HG03097 (cell line): Measurements from ENCODE around the gene RGSL1.

Experiments
- ATAC-seq: cut with Tn5 transposase; IDR thresholded peaks from one replicate; pipeline ENCODE4 v1.9.1; 2021; ENCODE audit not compliant: unreplicated experiment, low FRiP score

RGSL1 gene

DNA sequence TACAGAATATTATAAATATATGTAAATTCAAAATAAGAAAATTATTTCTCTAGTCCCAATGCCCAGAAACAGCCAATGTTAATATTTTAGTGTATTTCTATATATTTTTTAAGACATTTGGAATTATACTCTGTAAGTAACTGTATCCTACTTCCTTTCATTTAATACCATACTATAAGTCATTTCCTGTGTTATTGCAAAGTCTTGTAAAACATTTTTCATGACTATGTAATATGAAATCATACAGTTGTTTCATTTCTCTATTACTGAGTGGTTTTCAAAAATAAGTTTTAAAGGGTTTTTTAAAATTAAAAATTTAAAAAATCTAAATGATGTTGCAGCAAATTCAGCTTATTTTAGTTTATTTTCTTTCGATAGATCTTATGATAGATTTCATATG is 137.1 kb downstream of the RGSL1 start:
- ATAC-seq: no peak

- peak; percentile 13 for ATAC-seq
Measured at GRCh38 chr1:182587666-182588499, 137.9 kb downstream of the RGSL1 start.

DNA sequence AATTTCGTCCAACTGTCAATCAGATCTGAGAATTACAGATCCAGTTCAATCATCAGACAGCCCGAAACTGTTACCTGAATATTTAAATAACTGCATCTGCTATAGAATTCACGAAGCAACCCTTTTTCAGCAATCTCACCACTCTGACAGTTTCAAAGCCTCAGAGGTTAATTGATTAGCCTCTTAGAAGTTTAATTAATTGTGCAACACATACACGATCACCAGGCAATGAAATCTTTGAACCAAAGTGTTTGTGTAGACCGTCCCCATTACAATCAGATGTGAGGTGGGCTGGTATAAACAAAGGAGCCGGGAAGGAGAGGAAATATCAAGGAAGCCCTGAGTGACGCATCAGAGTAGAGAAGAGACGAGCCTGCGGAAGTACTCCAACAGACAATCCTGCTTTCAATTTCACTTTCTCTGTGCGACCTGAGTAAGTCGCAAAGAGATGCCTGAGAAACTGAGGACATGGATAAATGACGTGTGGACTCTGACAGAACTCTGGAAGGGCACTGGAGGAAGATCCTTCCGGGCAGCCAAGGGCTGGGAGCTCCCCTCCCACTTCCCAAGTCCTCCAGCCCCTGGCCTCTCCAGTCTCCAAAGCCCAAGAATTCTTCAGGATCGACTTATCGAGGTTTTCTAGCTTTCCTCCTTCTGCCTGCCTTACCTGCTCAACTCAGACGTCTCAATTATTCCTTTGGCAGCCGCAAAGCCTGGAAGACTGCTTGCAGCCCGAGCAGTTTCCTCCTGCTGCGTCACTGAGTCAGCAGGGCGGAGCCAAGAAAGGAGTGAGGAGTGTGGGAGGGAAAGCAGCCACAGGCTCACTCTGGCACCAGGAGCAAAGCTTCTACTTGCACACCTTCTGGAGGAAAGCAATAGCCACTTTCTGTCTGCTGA is 138.8 kb downstream of the RGSL1 start, which contains the start of gene RNASEL:
RNASEL (minus strand) TSS at position 757 of the 897 bp plus-strand sequence. CDS start 2,450 bp downstream, outside the sequence.
- peak; percentile 61 for ATAC-seq

GRCh38 chr1:182589520-182589919 is 139.6 kb downstream of the RGSL1 start:
- ATAC-seq: no peak

- no peak for ATAC-seq
Measured at GRCh38 chr1:182589931-182590330, 140.0 kb downstream of the RGSL1 start.

- ATAC-seq: no peak
Measured at GRCh38 chr1:182595641-182596240, 145.8 kb downstream of the RGSL1 start.

- ATAC-seq: no peak
Measured at GRCh38 chr1:182596934-182597333, 147.0 kb downstream of the RGSL1 start.

GRCh38 chr1:182598296-182598695 is 148.3 kb downstream of the RGSL1 start:
- ATAC-seq: no peak

DNA sequence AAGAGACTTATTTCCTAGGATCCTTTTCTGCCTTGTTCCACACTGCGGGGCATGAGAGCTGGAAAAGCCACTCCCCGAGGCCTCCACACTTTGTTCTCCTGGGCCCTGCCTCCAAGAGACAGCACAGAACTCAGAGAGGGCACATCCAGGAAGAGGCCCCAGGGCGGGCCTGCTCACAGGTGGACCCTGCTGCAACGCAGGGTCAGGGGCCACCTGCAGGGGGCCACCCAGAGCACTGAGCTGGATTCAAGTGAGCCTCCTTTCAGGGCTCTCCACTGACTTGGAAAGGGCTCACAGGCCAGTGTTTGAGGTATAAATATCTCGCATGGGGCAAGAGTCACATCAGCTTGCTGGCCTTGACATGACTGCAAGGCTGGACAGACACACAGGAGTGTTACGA is 149.4 kb downstream of the RGSL1 start:
- ATAC-seq: no peak

DNA sequence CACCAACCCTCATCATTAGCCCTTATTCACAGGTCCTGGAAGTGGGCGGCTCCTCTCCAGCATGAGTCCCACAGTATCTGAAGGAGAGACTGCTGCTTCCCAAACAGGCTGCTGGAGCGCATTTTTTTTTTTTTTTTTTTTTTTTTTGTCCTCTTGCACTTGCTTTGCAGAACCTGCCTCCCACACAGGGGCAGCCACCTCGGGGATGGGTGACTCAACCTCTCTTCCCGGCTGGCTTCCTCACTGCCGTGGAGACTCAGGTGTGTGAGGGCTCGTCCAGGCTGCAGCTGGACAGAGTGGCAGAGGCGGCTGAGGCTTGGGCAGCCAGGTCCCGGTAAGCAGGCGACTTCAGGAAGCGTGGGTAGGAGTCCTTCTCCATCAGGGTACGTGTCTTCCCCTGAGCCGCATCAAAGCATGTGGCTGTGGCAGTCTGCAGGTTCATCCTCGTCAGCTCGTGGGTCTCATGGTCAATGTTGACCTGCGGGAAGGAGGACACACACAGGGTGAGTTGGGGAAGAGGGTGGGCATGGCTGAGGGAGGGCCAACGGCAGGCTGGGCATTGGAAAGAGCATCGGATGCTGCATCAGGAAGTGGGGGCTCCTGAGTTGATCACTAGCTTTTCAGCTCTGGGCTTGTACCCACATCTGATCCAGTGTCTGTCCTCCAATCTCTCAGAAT is 150.2 kb downstream of the RGSL1 start:
- no peak for ATAC-seq

DNA sequence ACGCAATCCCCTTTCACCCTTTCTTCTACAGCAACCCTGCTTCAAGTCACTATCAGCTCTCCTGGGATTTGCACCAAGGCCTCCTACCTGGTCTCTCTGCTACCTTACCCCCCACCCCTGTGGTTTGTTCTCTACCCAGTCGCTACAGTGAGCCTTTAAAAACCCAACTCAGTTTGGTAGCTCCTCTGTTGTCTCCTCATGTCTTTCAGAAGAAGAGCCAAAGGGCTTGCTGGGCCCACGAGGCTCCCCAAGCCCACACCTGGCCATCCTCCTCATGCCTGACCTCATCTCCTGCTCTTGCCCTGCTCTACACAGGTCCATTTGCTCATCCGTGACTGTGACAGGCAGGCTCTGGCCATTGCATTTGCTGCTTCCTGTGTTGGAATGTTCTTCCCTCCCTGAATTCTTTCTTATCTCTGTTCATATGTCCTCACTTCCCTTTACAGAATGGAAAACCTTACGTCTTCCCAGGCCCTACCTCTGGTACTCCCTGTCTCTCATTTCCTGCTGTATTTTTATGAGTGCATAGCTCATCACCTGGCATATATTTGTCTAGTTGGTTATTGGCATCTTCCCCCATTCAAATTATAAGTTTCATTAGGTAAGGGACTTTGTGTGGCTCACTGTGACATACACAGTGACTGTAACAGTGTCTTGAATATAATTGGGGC is 150.9 kb downstream of the RGSL1 start:
- no peak for ATAC-seq

GRCh38 chr1:182601416-182601786 is 151.5 kb downstream of the RGSL1 start:
- ATAC-seq: no peak

DNA sequence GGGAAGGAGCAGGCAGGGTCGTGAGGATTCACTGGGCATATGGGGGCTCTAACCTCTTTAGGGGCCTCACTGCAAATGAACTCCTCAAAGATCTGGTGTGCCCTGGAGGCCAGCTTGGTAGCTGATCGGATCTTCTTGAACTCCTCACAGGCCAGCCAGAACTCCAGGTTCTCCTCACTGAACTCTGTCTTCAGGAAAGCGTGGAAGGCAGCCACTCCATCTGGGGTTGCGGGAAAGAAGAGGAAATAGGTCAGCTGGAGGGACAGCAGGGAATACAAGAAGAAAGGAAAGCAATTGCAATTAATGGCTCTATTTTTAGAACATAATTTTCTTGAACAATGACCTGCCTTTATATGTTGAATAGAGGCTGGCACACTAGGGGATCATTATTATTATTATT is 152.0 kb downstream of the RGSL1 start:
- ATAC-seq: no peak

GRCh38 chr1:182602935-182603645 is 153.1 kb downstream of the RGSL1 start:
- ATAC-seq: no peak

DNA sequence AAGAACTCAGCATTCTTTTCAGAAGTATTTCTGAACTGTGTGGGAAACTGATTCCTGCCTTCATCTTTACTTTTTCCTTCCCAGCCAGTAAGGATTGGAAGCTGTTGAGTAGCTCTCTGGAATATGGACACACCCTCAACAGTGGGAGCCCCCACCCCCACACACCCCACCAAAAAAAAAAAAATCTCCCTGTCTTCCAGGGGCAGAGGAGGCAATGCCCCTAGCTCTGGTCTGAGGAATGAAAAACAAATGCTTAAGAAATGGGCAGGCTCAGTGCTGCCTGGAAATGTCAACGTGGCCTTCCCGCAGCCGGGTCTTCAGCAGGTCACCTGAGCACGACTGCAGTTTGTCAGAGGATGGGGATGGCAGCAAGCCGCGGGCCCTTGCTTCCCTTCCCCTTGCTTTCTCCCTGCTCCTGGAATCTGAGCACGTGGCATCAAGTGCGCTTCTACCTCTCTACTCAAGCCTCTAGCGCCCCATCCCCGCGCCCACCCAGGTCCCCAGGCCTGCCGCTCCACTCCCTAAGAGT is 153.8 kb downstream of the RGSL1 start:
- no peak for ATAC-seq

DNA sequence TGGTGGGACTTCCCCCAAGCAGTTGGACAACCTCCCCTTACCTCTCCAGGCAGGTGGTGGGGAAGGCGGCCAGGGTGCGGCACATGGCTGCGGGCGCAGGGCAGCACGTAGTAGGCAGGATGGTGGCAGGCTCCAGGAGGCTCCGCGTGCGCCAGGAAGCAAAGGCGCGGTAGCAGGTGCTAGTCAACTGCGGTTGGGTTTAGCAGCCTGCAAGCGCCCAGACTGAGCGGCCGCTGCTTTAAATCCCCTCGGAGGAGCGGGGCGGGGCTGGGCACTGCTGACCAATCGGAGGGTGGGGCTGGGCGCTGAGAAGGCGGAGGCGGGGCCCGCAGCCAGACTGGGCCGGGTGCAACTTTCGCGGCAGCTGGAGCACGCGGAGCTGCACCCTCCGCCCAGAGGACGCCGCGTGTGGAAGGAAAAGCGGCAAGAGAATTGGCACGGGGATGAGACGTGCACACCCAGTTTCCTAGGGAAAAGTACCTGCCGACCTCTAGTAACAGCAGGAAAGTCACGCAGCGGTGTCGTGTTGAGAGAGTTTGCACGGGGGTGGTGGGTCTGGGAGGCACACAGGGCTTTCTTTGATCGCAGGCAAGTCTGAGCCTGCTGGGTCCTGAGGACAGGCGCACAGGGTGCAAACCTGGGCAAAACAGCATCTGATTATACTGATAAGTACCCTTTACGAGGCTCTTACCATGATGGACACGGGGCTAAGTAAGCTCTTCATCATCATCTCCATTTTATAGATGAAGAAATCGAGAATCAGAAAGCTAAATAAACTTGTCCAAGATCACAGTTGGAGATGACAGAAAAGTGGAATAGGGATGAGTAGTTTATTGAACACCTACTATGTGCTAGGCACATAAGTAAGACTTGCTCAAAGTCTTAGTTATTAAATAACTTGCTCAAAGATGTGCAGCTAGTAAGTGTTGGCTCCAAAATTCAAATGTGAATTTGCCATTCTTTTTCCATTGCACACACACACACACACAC is 154.5 kb downstream of the RGSL1 start, which contains the start of gene RGS16:
RGS16 (minus strand) TSS at position 215 of the 990 bp plus-strand sequence; CDS start at position 85, 130 bp downstream.
- peak; percentile 75 for ATAC-seq

DNA sequence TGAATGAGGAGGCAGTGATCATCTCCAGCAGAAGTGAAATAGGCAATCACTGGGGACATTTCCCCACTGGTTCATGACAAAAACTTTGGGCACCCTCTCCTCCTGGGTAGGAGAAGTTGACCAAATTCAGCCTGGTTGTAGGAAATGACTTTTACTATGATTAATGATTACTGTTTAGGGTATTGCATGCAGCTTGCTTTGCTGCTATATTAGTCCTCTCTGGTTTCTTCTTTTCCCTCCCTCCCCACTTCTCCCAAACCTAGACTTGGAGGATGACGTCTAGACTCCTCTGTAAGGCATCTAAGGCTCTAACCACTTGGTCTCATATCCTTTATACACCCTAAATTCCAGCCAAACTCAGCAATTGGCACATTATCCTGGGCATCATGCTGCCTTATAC is 157.6 kb downstream of the RGSL1 start:
- ATAC-seq: no peak

GRCh38 chr1:182608236-182608635 is 158.3 kb downstream of the RGSL1 start:
- ATAC-seq: no peak
